SK-N-SH treated with all-trans-retinoic acid at 6 μM for 48 hours (cell line): ENCODE data around the gene TIMM23.
"Not testable (repeated sequence)": the region's sequence is repeated elsewhere in the genome, so short reads cannot be mapped to it uniquely, and the experiment has no call there.

Experiments used
- ARNTL ChIP-seq: fragments of 450-650 bp; formaldehyde crosslinking; IDR thresholded peaks from 2 replicates; pipeline ENCODE4 v1.5.0; 2020; ENCODE audit warnings: low read depth, mild to moderate bottlenecking, moderate library complexity, borderline replicate concordance
- GLIS3 ChIP-seq: fragments of 250-450 bp; sonication (Bioruptor Pico); IDR thresholded peaks from 2 replicates; pipeline ENCODE4 v1.5.0; 2020; ENCODE audit warnings: mild to moderate bottlenecking, moderate library complexity
- OSR1 ChIP-seq: fragments of 250-450 bp; sonication (Bioruptor Pico); IDR thresholded peaks from 2 replicates; pipeline ENCODE4 v1.8.0; 2022; ENCODE audit warnings: moderate library complexity, mild to moderate bottlenecking, inconsistent platforms
- TOX ChIP-seq: fragments of 250-450 bp; sonication (Bioruptor Pico); IDR thresholded peaks from 2 replicates; pipeline ENCODE4 v1.8.0; 2021; ENCODE audit warnings: mild to moderate bottlenecking, moderate library complexity, borderline replicate concordance
- TSHZ2 ChIP-seq: fragments of 250-450 bp; sonication (Bioruptor Pico); IDR thresholded peaks from 2 replicates; pipeline ENCODE4 v1.5.0; 2020; ENCODE audit warnings: mild to moderate bottlenecking, moderate library complexity
- ZC3H10 ChIP-seq: fragments of 250-450 bp; sonication (Bioruptor Pico); IDR thresholded peaks from 2 replicates; pipeline ENCODE4 v1.5.1; 2021; ENCODE audit warnings: mild to moderate bottlenecking, moderate library complexity
- ZNF8 ChIP-seq: fragments of 450-650 bp; formaldehyde crosslinking; IDR thresholded peaks from 2 replicates; pipeline ENCODE4 v1.5.0; 2020; ENCODE audit warnings: mild to moderate bottlenecking, moderate library complexity
- TF ChIP-seq, protein P1 (sequence below): fragments of 250-450 bp; sonication (Bioruptor Pico); IDR thresholded peaks from 2 replicates; pipeline ENCODE4 v1.8.0; 2020; ENCODE audit warnings: mild to moderate bottlenecking, moderate library complexity, borderline replicate concordance

DNA sequence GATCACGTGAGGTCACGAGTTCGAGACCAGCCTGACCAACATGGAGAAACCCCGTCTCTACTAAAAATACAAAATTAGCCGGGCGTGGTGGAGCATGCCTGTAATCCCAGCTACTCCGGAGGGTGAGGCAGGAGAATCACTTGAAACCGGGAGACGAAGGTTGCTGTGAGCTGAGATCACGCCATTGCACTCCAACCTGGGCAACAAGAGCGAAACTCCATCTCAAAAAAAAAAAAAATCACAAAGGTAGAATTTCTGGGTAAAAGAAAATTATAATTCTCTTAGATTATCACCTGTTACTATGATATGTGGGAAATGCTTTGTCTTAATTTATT, 77.2 kb downstream of the TIMM23 start:
- TF ChIP-seq ZNF8; ARNTL (CRISPR knock-in tag); OSR1; TOX (CRISPR knock-in tag); GLIS3; TSHZ2 (CRISPR knock-in tag); ZC3H10 (CRISPR knock-in tag): not testable (repeated sequence)
- TF ChIP-seq, protein P1, sequence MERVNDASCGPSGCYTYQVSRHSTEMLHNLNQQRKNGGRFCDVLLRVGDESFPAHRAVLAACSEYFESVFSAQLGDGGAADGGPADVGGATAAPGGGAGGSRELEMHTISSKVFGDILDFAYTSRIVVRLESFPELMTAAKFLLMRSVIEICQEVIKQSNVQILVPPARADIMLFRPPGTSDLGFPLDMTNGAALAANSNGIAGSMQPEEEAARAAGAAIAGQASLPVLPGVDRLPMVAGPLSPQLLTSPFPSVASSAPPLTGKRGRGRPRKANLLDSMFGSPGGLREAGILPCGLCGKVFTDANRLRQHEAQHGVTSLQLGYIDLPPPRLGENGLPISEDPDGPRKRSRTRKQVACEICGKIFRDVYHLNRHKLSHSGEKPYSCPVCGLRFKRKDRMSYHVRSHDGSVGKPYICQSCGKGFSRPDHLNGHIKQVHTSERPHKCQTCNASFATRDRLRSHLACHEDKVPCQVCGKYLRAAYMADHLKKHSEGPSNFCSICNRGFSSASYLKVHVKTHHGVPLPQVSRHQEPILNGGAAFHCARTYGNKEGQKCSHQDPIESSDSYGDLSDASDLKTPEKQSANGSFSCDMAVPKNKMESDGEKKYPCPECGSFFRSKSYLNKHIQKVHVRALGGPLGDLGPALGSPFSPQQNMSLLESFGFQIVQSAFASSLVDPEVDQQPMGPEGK (CRISPR knock-in tag): not testable (repeated sequence)
